ENCODE data around the gene TNRC6A.
"Not testable (repeated sequence)": the region's sequence is repeated elsewhere in the genome, so short reads cannot be mapped to it uniquely, and the experiment has no call there.

TNRC6A gene

GRCh38 chr16:24761526-24761925, 32.1 kb downstream of the TNRC6A start:
- DNase-seq = no peak

DNA sequence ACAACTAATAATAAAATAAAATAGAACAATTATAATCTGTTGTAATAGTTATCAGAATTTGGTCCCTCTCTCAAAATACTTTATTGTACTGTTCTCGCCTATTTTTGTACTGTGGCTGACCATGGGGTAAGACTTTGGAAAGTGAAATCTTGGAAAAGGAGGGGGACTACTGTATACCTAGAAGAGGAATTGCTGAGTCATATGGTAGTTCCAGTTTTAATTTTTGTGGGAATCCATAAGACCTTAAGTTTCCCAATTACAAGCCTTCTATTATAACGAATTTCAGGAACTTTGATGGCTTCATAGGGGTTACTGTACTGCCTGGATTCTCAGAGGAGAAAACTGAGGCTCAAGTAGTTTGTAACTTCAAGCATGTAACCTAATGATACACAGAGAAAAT, 35.5 kb downstream of the TNRC6A start:
- DNase-seq = no peak

GRCh38 chr16:24766057-24766456, 36.6 kb downstream of the TNRC6A start:
- DNase-seq = no peak

- DNase-seq = no peak
Observed at GRCh38 chr16:24769806-24770205, 40.4 kb downstream of the TNRC6A start.

- no peak for DNase-seq
Observed at GRCh38 chr16:24771132-24771778, 41.8 kb downstream of the TNRC6A start.

DNA sequence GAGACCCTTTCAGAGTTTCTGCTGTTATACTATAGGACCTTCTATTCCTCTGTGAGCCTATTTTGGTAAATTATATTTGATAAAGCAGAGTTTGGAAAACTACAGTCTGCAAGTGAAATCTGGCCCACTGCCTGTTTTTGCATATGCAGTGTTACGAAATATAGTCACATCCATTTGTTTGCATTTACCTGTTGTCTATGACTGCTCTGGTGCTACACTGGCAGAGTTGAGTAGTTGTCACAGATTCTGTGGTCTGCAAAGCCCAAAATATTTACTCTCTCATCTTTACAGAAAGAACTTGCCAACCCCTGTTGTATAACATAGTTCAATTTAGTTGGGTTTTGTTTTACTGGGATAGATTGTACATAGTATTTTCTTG, 42.3 kb downstream of the TNRC6A start:
- DNase-seq = no peak

- DNase-seq = no peak
Observed at GRCh38 chr16:24773771-24774427, 44.4 kb downstream of the TNRC6A start.

- no peak for DNase-seq
Observed at GRCh38 chr16:24774510-24774909, 45.1 kb downstream of the TNRC6A start.

DNA sequence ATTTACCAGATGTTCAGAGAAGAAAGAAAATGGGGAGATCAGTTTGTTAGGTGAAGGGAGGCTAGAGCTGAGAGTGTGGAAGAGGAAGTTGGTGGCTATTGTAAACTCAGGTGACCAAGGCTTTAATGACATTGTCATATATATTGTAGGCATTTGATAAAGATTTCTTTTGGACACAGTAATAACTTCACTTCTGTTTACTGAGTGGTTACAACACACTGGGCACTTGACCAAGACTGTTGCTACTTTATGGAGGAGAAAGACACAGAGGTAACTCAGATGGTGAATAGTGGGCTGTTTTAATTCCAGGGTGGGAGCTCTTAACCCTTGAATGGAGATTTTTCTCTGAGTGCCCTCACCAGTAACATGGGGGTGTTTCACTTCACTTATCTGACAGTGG, 46.0 kb downstream of the TNRC6A start:
- DNase-seq = no peak

GRCh38 chr16:24776501-24777220, 47.2 kb downstream of the TNRC6A start:
- no peak for DNase-seq

GRCh38 chr16:24778671-24779070, 49.2 kb downstream of the TNRC6A start:
- DNase-seq = no peak

- DNase-seq = no peak
Observed at GRCh38 chr16:24781256-24781655, 51.8 kb downstream of the TNRC6A start.

DNA sequence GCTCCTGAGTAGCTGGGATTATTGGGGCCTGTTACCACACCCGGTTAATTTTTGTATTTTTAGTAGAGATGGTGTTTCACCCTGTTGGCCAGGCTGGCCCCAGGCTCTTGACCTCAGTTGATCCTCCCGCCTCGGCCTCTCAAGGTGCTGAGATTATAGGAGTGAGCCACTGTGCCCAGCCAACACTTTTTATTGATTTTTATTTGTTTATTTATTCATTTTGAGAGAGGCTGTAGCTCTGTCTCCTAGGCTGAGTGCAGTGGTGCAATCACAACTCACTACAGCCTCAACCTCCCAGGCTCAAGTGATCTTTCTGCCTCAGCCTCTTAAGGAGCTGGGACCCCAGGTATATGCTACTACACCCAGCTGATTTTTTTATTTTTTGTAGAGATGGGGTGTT, 54.7 kb downstream of the TNRC6A start:
- no peak for DNase-seq

- DNase-seq = no peak
Observed at GRCh38 chr16:24789881-24790280, 60.4 kb downstream of the TNRC6A start.

- no peak for DNase-seq
Observed at GRCh38 chr16:24800586-24800985, 71.1 kb downstream of the TNRC6A start.

- DNase-seq = no peak
Observed at GRCh38 chr16:24801761-24802302, 72.4 kb downstream of the TNRC6A start.

- no peak for DNase-seq
Observed at GRCh38 chr16:24805484-24805883, 76.0 kb downstream of the TNRC6A start.

DNA sequence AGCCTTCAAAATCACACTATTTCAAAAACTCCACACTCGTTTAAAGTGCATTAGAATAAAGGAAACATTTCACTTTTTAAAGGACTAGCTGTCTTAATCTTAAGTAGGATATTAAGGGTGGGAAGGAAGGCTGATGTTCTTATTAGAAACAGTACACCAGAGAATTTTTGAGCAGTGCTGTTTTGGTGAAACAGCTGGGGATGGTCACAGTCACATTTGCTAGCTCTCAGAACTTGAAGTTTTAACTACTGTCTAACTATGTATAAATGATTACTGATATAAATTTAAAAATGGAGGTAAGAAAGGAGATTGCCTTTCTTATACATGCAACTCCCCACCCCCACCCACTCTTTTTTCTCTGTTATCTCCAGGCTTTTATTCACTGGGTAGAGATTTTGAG, 77.8 kb downstream of the TNRC6A start:
- no peak for DNase-seq

- no peak for DNase-seq
Observed at GRCh38 chr16:24810951-24811843, 81.7 kb downstream of the TNRC6A start.

- not testable (repeated sequence) for DNase-seq
Observed at GRCh38 chr16:24812813-24813212, 83.4 kb downstream of the TNRC6A start.

GRCh38 chr16:24815021-24815420, 85.6 kb downstream of the TNRC6A start:
- no peak for DNase-seq

- DNase-seq = no peak
Observed at GRCh38 chr16:24816688-24817087, 87.2 kb downstream of the TNRC6A start.
